DND-41 (cell line): Measurements from ENCODE around the gene C6orf120.
A peak's percentile ranks its signal among the peaks of the same experiment; 100 is the strongest.

ENCODE experiments used
- ATAC-seq: fragments of 200-7000 bp; cut with Tn5 transposase; 3 replicates; pipeline ENCODE4 v1.9.1; 2021; ENCODE audit warnings: low read depth; ENCODE audit not compliant: insufficient read depth
- DNase-seq: peaks from one replicate; pipeline ENCODE4 v3.0.0-alpha.2; 2020
- H2AFZ ChIP-seq: 2 replicates; pipeline ENCODE4 v1.6.0; 2012; ENCODE audit warnings: low read depth, low read length
- H3K27ac ChIP-seq: 2 replicates; pipeline ENCODE4 v1.5.1; 2012; ENCODE audit warnings: low read length, inconsistent platforms
- H3K27me3 ChIP-seq: fragments of 200-600 bp; sonication (generic); 2 replicates; pipeline ENCODE4 v1.6.0; 2012; ENCODE audit warnings: low read length, mild to moderate bottlenecking, inconsistent platforms; ENCODE audit not compliant: insufficient read depth, poor library complexity
- H3K36me3 ChIP-seq: 2 replicates; pipeline ENCODE4 v1.5.1; 2012; ENCODE audit warnings: low read length, inconsistent platforms; ENCODE audit not compliant: insufficient read depth
- H3K4me1 ChIP-seq: 2 replicates; pipeline ENCODE4 v1.5.1; 2012; ENCODE audit warnings: mild to moderate bottlenecking, low read length; ENCODE audit not compliant: insufficient read depth
- H3K4me2 ChIP-seq: 2 replicates; pipeline ENCODE4 v1.6.0; 2012; ENCODE audit warnings: mild to moderate bottlenecking, moderate library complexity, low read length, inconsistent platforms; ENCODE audit not compliant: insufficient read depth
- H3K4me3 ChIP-seq, 2 experiments: fragments of 200-600 bp in 1 of 2; shearing (Covaris generic) in 1 of 2; 2 replicates each; pipeline ENCODE4 v1.5.1; 2012 to 2016; ENCODE audit warnings: inconsistent platforms in 2 of 2, low read length in 2 of 2, mild to moderate bottlenecking in 2 of 2, low read depth in 1 of 2, moderate library complexity in 1 of 2
- H3K79me2 ChIP-seq: 2 replicates; pipeline ENCODE4 v1.6.0; 2012; ENCODE audit warnings: low read length, inconsistent platforms; ENCODE audit not compliant: insufficient read depth
- H3K9ac ChIP-seq: 2 replicates; pipeline ENCODE4 v1.6.0; 2012; ENCODE audit warnings: low read depth, mild to moderate bottlenecking, inconsistent platforms, low read length, moderate library complexity
- H3K9me3 ChIP-seq: 2 replicates; pipeline ENCODE4 v1.5.1; 2012; ENCODE audit warnings: low read length, moderate library complexity, mild to moderate bottlenecking, inconsistent platforms; ENCODE audit not compliant: insufficient read depth, severe bottlenecking
- H4K20me1 ChIP-seq: 2 replicates; pipeline ENCODE4 v1.6.0; 2012; ENCODE audit warnings: low read length; ENCODE audit not compliant: insufficient read depth
- CTCF ChIP-seq: IDR thresholded peaks from 2 replicates; pipeline ENCODE4 v1.5.1; 2012; ENCODE audit warnings: borderline replicate concordance, low read length, moderate library complexity, mild to moderate bottlenecking; ENCODE audit not compliant: poor library complexity, severe bottlenecking; ENCODE audit errors: extremely low read depth
- EZH2 ChIP-seq: IDR thresholded peaks from 3 replicates; pipeline ENCODE4 v1.6.1; 2012; ENCODE audit warnings: borderline replicate concordance, low read depth, mild to moderate bottlenecking, moderate library complexity, low read length, inconsistent platforms; ENCODE audit not compliant: severe bottlenecking

Gene C6orf120

GRCh38 chr6:169701311-169701953, 494 bp upstream of the C6orf120 start:
- DNase-seq, result no peak
- H3K4me2 ChIP-seq, result peak overlapping the region; percentile 93

GRCh38 chr6:169702840-169703246, 917 bp downstream of the C6orf120 start:
- Histone ChIP-seq H3K79me2 (peaks cover 79% of the 10 kb centered on the region), H2AFZ (no peak overlapping the region), H4K20me1 (peaks cover 30% of the 10 kb centered on the region), H3K9ac (peak overlapping the region; percentile 97), H3K4me1 (peaks cover 55% of the 10 kb centered on the region), H3K4me2 (peak overlapping the region; percentile 93), H3K4me3 (peak overlapping the region; percentile 91 to 98; a peak in 3 of 4 replicates), H3K27me3 (no peaks in the 10 kb centered on the region), H3K36me3 (peaks cover 52% of the 10 kb centered on the region), H3K27ac (peak overlapping the region; percentile 87), H3K9me3 (no peaks in the 10 kb centered on the region)
- DNase-seq, result no peak
- ATAC-seq, result no peak; the same call in 2 of the 3 replicates
- TF ChIP-seq CTCF (no peak), EZH2 (no peak)

More at GRCh38 chr6:169701311-169701953, 494 bp upstream of the C6orf120 start:
- H3K27me3 ChIP-seq, result no peaks in the 10 kb centered on the region
- H3K9me3 ChIP-seq, result peaks cover 3% of the 10 kb centered on the region
- ATAC-seq, result peak; percentile 24
- peak overlapping the region; percentile 96 for H2AFZ ChIP-seq
- peak overlapping the region; percentile 87 for H3K27ac ChIP-seq
- peaks cover 55% of the 10 kb centered on the region for H3K4me1 ChIP-seq
- no peak for TF ChIP-seq CTCF
- peak overlapping the region; percentile 91 to 98 for H3K4me3 ChIP-seq
- H3K36me3 ChIP-seq, result peaks cover 46% of the 10 kb centered on the region
- peaks cover 70% of the 10 kb centered on the region for H3K79me2 ChIP-seq
- peaks cover 30% of the 10 kb centered on the region for H4K20me1 ChIP-seq
- peak overlapping the region; percentile 97 for H3K9ac ChIP-seq

DNA sequence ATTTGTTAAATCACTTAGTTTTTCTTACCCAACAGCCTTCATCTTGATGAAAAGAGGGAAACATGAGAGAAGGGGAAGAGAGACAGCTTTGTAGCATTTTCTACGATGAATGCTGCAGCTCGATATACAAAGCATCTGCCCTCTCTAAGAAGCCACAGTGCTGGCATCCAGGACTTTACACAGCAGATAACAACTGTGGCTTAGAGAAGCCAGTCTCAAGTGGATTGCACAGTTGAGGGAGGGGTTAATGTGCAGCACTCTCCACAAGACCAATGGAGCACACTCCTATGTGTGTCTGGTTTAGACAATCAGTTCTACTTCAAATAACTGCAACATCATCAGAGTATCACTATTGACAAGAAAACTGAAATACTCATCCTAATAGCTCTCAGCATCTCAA, 5.8 kb downstream of the C6orf120 start:
- Histone ChIP-seq H3K4me3 (no peak overlapping the region), H3K27ac (no peak overlapping the region), H3K9me3 (no peaks in the 10 kb centered on the region), H4K20me1 (peaks cover 18% of the 10 kb centered on the region), H2AFZ (no peak overlapping the region), H3K27me3 (no peaks in the 10 kb centered on the region), H3K79me2 (peaks cover 48% of the 10 kb centered on the region), H3K4me2 (no peak overlapping the region), H3K36me3 (peaks cover 79% of the 10 kb centered on the region), H3K9ac (no peak overlapping the region), H3K4me1 (peaks cover 33% of the 10 kb centered on the region)
- TF ChIP-seq EZH2, result no peak
- TF ChIP-seq CTCF, result no peak
- ATAC-seq (peak; percentile 36; the same call in 1 of the 3 replicates), DNase-seq (no peak)
